IMR-90 (cell line): ENCODE data around the gene TXNDC15. TPM values are rescaled to one million over a fixed set of nuclear protein-coding genes. Genes with fewer than 3 reads are reported as not detected.
A peak's percentile ranks its signal among the peaks of the same experiment; 100 is the strongest.

ENCODE experiments used
- ATAC-seq: fragments of 200-7000 bp; cut with Tn5 transposase; 2 replicates; pipeline ENCODE4 v1.9.1; 2020; ENCODE audit warnings: low read depth, mild to moderate bottlenecking, moderate library complexity
- BruUV-seq: library from RNA; stranded (reverse); fragments of 400-500 nt; replicated peaks from 2 replicates; lab custom pipeline; 2021; lab: Mats Ljungman, UMichigan
- CTCF ChIA-PET: fragments of 300-600 bp; formaldehyde crosslinking; extraction: SDS; loops from one replicate; lab custom pipeline; 2021; ENCODE audit warnings: antibody characterized with exemption; lab: Yijun Ruan, JAX
- POLR2A ChIA-PET: fragments of 300-600 bp; sonication (Branson Sonifier 250); formaldehyde crosslinking; loops from one replicate; lab custom pipeline; 2022; ENCODE audit warnings: antibody characterized with exemption; ENCODE audit not compliant: unreplicated experiment; lab: Charles Lee
- DNase-seq: peaks from one replicate; pipeline ENCODE4 v3.0.0; 2013
- H2AFZ ChIP-seq: replicated peaks from 2 replicates; pipeline ENCODE3; 2013; ENCODE audit warnings: low read length, mild to moderate bottlenecking; ENCODE audit not compliant: poor library complexity
- H2AK5ac ChIP-seq: 2 replicates; pipeline ENCODE4 v1.6.1; 2013; ENCODE audit warnings: low read depth, low read length, inconsistent platforms
- H2AK9ac ChIP-seq: replicated peaks from 2 replicates; pipeline ENCODE3; 2013; ENCODE audit warnings: mild to moderate bottlenecking, low read depth, low read length, moderate library complexity; ENCODE audit not compliant: poor library complexity
- H2BK120ac ChIP-seq: 2 replicates; pipeline ENCODE4 v1.6.1; 2013; ENCODE audit warnings: low read depth, low read length, inconsistent platforms
- H2BK15ac ChIP-seq: 3 replicates; pipeline ENCODE4 v1.6.1; 2013; ENCODE audit warnings: low read depth, low read length, inconsistent platforms
- H2BK20ac ChIP-seq: 2 replicates; pipeline ENCODE4 v1.6.1; 2013; ENCODE audit warnings: low read depth, mild to moderate bottlenecking, inconsistent platforms, low read length, moderate library complexity
- H2BK5ac ChIP-seq: 2 replicates; pipeline ENCODE4 v1.6.1; 2013; ENCODE audit warnings: mild to moderate bottlenecking, low read depth, low read length, inconsistent platforms; ENCODE audit not compliant: poor library complexity, severe bottlenecking
- H3K14ac ChIP-seq: replicated peaks from 2 replicates; pipeline ENCODE4 v1.6.1; 2013; ENCODE audit warnings: low read depth, low read length, inconsistent platforms
- H3K18ac ChIP-seq: 2 replicates; pipeline ENCODE4 v1.6.1; 2013; ENCODE audit warnings: low read depth, low read length, control low read depth
- H3K23ac ChIP-seq: 2 replicates; pipeline ENCODE4 v1.6.1; 2013; ENCODE audit warnings: low read depth, low read length, inconsistent platforms
- H3K27ac ChIP-seq: 2 replicates; pipeline ENCODE4 v1.5.1; 2013; ENCODE audit warnings: mild to moderate bottlenecking, control low read depth, low read length; ENCODE audit not compliant: insufficient read depth
- H3K27me3 ChIP-seq: 2 replicates; pipeline ENCODE4 v1.6.1; 2013; ENCODE audit warnings: low read length; ENCODE audit not compliant: control insufficient read depth, insufficient read depth
- H3K36me3 ChIP-seq: 2 replicates; pipeline ENCODE4 v1.6.1; 2013; ENCODE audit warnings: low read length, mixed read lengths; ENCODE audit not compliant: control insufficient read depth, insufficient read depth
- H3K4ac ChIP-seq: 2 replicates; pipeline ENCODE4 v1.6.1; 2013; ENCODE audit warnings: low read depth, low read length, inconsistent platforms
- H3K4me1 ChIP-seq: 2 replicates; pipeline ENCODE4 v1.6.1; 2013; ENCODE audit warnings: low read length, mixed read lengths; ENCODE audit not compliant: control insufficient read depth, insufficient read depth
- H3K4me2 ChIP-seq: 2 replicates; pipeline ENCODE4 v1.6.1; 2013; ENCODE audit warnings: low read depth, mild to moderate bottlenecking, control low read depth, low read length, moderate library complexity
- H3K4me3 ChIP-seq: 2 replicates; pipeline ENCODE4 v1.5.1; 2013; ENCODE audit warnings: low read depth, mild to moderate bottlenecking, control low read depth, low read length, moderate library complexity; ENCODE audit not compliant: insufficient read depth
- H3K56ac ChIP-seq: 2 replicates; pipeline ENCODE4 v1.6.1; 2013; ENCODE audit warnings: low read length, inconsistent platforms; ENCODE audit not compliant: insufficient read depth; ENCODE audit errors: extremely low read depth
- H3K79me1 ChIP-seq, 2 experiments: 2 replicates each; pipeline ENCODE4 v1.6.1; 2013; ENCODE audit warnings: low read length in 2 of 2, inconsistent platforms in 1 of 2, low read depth in 1 of 2
- H3K9ac ChIP-seq: 2 replicates; pipeline ENCODE4 v1.6.1; 2013; ENCODE audit warnings: low read depth, low read length, control low read depth
- H3K9me1 ChIP-seq: 2 replicates; pipeline ENCODE4 v1.6.1; 2013; ENCODE audit warnings: low read length, inconsistent platforms; ENCODE audit not compliant: insufficient read depth
- H3K9me3 ChIP-seq: 2 replicates; pipeline ENCODE4 v1.6.1; 2013; ENCODE audit warnings: low read length; ENCODE audit not compliant: control insufficient read depth, insufficient read depth
- H4K20me1 ChIP-seq: 2 replicates; pipeline ENCODE4 v1.6.1; 2013; ENCODE audit warnings: low read length, inconsistent platforms; ENCODE audit not compliant: insufficient read depth
- H4K5ac ChIP-seq: 2 replicates; pipeline ENCODE4 v1.6.1; 2013; ENCODE audit warnings: mild to moderate bottlenecking, low read depth, low read length, control low read depth
- H4K8ac ChIP-seq, 2 experiments: 2 replicates each; pipeline ENCODE4 v1.6.1; 2013; ENCODE audit warnings: low read depth in 2 of 2, low read length in 2 of 2, control low read depth in 1 of 2, inconsistent platforms in 1 of 2
- H4K91ac ChIP-seq: 2 replicates; pipeline ENCODE4 v1.6.1; 2013; ENCODE audit warnings: low read depth, low read length, inconsistent platforms; ENCODE audit not compliant: insufficient read depth
- CHD1 ChIP-seq: IDR thresholded peaks from 2 replicates; pipeline ENCODE4 v1.6.1; 2012; ENCODE audit warnings: low read depth, low read length, improper control_type of control experiment
- MAFK ChIP-seq: IDR thresholded peaks from 2 replicates; pipeline ENCODE4 v1.6.1; 2012; ENCODE audit warnings: low read depth, low read length, improper control_type of control experiment
- RAD21 ChIP-seq: IDR thresholded peaks from 2 replicates; pipeline ENCODE4 v1.6.1; 2012; ENCODE audit warnings: low read length, improper control_type of control experiment
- RCOR1 ChIP-seq: IDR thresholded peaks from 2 replicates; pipeline ENCODE4 v1.6.1; 2012; ENCODE audit warnings: mild to moderate bottlenecking, low read length, improper control_type of control experiment; ENCODE audit not compliant: insufficient replicate concordance
- SMC3 ChIP-seq: fragments of 150-350 bp; IDR thresholded peaks from 2 replicates; pipeline ENCODE4 v1.6.1; 2016; ENCODE audit warnings: low read depth, mild to moderate bottlenecking, antibody characterized with exemption, low read length, moderate library complexity
- WGBS, 2 experiments: methylation state at CpG; one replicate each; pipeline versions ENCODE4 v1.1.5 to v1.1.7; 2013; ENCODE audit warnings: missing lambda C conversion rate in 2 of 2; ENCODE audit not compliant: insufficient read length in 1 of 2; ENCODE audit errors: extremely low coverage in 2 of 2; 5-methylcytosine and 5-hydroxymethylcytosine counted together
- dilution Hi-C: fragments of 300-500 bp; cut with HindIII; formaldehyde crosslinking; loops from one replicate; pipeline ENCODE4 v1.14.3; 2018; ENCODE audit warnings: low sequenced_read_pairs; ENCODE audit not compliant: unreplicated experiment
- in situ Hi-C: fragments of 300-500 bp; cut with MboI; formaldehyde crosslinking; loops from 3 replicates; pipeline ENCODE4 v1.14.3; 2019; ENCODE audit warnings: low sequenced_read_pairs, inconsistent platforms, mixed read lengths
- intact Hi-C: fragments of 100-400 bp; cut with micrococcal nuclease; formaldehyde crosslinking; loops from 2 replicates; pipeline ENCODE4 v1.10.0; 2022
- polyA plus RNA-seq, 3 experiments: library from polyadenylated mRNA; depleted of rRNA; stranded (reverse); fragments of >200 nt; gene quantifications; 2 replicates each; pipeline ENCODE4 v1.2.3, GENCODE V29; 2012; ENCODE audit warnings: low replicate concordance in 1 of 3
- total RNA-seq: library from RNA; depleted of rRNA; stranded (reverse); fragments of >200 nt; gene quantifications from 2 replicates; pipeline ENCODE4 v1.2.3, GENCODE V29; 2012
- TF ChIP-seq, protein P1 (sequence below): conservative IDR thresholded peaks from 2 replicates; pipeline ENCODE4 v1.5.1; 2012; ENCODE audit warnings: mild to moderate bottlenecking, low read depth, low read length, improper control_type of control experiment

The TXNDC15 gene
- total and polyA plus RNA-seq, 2 of the 4 experiments (the other 2 are of a cell fraction) = 87.0 to 125 TPM

DNA sequence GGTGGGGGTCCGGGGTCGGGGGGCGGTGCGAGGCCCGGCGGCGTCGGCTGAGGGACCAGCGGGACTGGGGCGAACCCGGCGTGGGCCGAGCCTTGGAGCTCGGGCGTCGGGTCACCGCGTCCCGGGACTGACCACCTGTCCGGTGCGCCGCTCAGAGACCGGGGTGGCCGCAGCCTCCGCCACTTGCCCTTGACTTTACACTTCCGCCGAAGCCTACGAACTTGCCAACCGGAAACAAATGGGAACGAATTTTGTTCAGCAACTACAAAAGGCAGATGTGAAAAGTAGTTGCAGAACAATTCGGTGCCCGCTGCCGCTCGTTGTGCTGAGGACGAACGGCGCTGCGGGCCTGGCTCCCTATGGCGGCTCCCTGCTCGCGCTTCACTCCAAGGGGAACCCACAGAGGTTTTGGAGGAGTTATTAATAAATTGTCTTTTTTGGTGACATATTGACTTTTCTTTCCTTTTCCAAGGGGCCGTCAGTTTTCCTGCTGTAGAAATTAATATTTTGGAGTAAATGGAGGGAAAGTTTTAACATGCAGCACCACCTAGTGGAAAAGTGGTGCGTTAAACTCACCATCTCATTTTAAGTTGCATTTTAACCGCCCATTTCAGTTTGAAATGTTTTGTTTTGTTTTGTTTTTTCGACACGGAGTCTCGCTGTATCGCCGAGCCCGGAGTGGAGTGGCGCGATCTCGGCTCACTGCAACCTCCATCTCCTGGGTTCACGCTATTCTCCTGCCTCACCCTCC lies 31.2 kb downstream of the TXNDC15 start:
- H4K91ac ChIP-seq = 0 out of 2 replicates have a peak overlapping the region, but pooled peaks have one; percentile 73
- no peaks in the 10 kb centered on the region for H3K9me1 ChIP-seq
- peak overlapping the region; percentile 92 for H2BK5ac ChIP-seq
- no peak overlapping the region for H2AK5ac ChIP-seq
- peaks cover 2% of the 10 kb centered on the region for H3K36me3 ChIP-seq
- peak overlapping the region; percentile 88 for H3K14ac ChIP-seq
- ATAC-seq = peak; percentile 10
- peaks cover 3% of the 10 kb centered on the region; the same call in 1 of the 2 replicates for H4K20me1 ChIP-seq
- POLR2A ChIA-PET = no interaction called here
- H4K5ac ChIP-seq = peak overlapping the region; percentile 22
- no peaks in the 10 kb centered on the region for H3K27me3 ChIP-seq
- H4K8ac ChIP-seq = peak overlapping the region; percentile 82 to 85; a peak in 3 of 4 replicates
- peak overlapping the region; percentile 64; the same call in 1 of the 2 replicates for H2BK120ac ChIP-seq
- no peak overlapping the region for H2BK20ac ChIP-seq
- in situ Hi-C loops = no loop called here
- CTCF ChIA-PET = interaction anchor here (0.6 to 1.3 kb wide), 4 partner anchors 42 to 289 kb away, joined by 3 to 5 read pairs (median 4); no protein-coding TSS in a partner anchor
- no peak overlapping the region; the same call in 2 of the 3 replicates for H2BK15ac ChIP-seq
- peak overlapping the region; percentile 89 for H3K4me2 ChIP-seq
- BruUV-seq = no TSS peak
- H3K4ac ChIP-seq = peak overlapping the region; percentile 80
- H3K4me1 ChIP-seq = no peaks in the 10 kb centered on the region
- dilution Hi-C loops = no loop called here
- H3K18ac ChIP-seq = no peak overlapping the region
- H3K79me1 ChIP-seq = peaks cover 6 to 19% of the 10 kb centered on the region in 2 experiments
- H3K27ac ChIP-seq = peak overlapping the region; percentile 91
- H3K23ac ChIP-seq = peak overlapping the region; percentile 4; the same call in 1 of the 2 replicates
- no peaks in the 10 kb centered on the region for H3K9me3 ChIP-seq
- DNase-seq = peak; percentile 74
- intact Hi-C loops = loop anchor here (1.0 to 5.0 kb wide), 5 partner anchors 31 to 427 kb away; partner anchors contain the start of genes CAMLG and TXNDC15
- H3K9ac ChIP-seq = peak overlapping the region; percentile 68
- peak overlapping the region; percentile 97 for H2AK9ac ChIP-seq
- peak overlapping the region; percentile 99 for H2AFZ ChIP-seq
- H3K4me3 ChIP-seq = peak overlapping the region; percentile 80
- H3K56ac ChIP-seq = peak overlapping the region; percentile 69; the same call in 1 of the 2 replicates
- 0% methylated on average over 6 of the region's 54 CpGs; no CpG with 5 or more reads in 1 of the 2 experiments for WGBS, 2 experiments
- peak; percentile 39 for TF ChIP-seq SMC3
- TF ChIP-seq, protein P1, sequence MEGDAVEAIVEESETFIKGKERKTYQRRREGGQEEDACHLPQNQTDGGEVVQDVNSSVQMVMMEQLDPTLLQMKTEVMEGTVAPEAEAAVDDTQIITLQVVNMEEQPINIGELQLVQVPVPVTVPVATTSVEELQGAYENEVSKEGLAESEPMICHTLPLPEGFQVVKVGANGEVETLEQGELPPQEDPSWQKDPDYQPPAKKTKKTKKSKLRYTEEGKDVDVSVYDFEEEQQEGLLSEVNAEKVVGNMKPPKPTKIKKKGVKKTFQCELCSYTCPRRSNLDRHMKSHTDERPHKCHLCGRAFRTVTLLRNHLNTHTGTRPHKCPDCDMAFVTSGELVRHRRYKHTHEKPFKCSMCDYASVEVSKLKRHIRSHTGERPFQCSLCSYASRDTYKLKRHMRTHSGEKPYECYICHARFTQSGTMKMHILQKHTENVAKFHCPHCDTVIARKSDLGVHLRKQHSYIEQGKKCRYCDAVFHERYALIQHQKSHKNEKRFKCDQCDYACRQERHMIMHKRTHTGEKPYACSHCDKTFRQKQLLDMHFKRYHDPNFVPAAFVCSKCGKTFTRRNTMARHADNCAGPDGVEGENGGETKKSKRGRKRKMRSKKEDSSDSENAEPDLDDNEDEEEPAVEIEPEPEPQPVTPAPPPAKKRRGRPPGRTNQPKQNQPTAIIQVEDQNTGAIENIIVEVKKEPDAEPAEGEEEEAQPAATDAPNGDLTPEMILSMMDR = peak; percentile 74
- TF ChIP-seq RCOR1 = no peak
- TF ChIP-seq RAD21 = peak; percentile 70
- no peak for TF ChIP-seq MAFK
- TF ChIP-seq CHD1 = no peak
